AG04450 (cell line): ENCODE data around the gene PMP22. TPM values are rescaled to one million over a fixed set of nuclear protein-coding genes. Genes with fewer than 3 reads are reported as not detected.

ENCODE experiments used
- CTCF ChIA-PET: fragments of 300-600, 350-600 bp; formaldehyde crosslinking; extraction: SDS; loops from one replicate; lab custom pipeline; 2022; ENCODE audit warnings: antibody characterized with exemption, inconsistent platforms; lab: Charles Lee
- POLR2A ChIA-PET: fragments of 350-600 bp; formaldehyde crosslinking; extraction: SDS; loops from one replicate; lab custom pipeline; 2021; ENCODE audit warnings: antibody characterized with exemption, inconsistent platforms; lab: Yijun Ruan, JAX
- DNase-seq: peaks from one replicate; pipeline ENCODE4 v3.0.0-alpha.2; 2011; ENCODE audit warnings: low read depth, low spot score
- H3K27ac ChIP-seq: one replicate; pipeline ENCODE4 v1.5.1; 2012; ENCODE audit warnings: low read depth, low read length, control low read depth
- H3K27me3 ChIP-seq: one replicate; pipeline ENCODE4 v1.6.0; 2012; ENCODE audit warnings: low read length; ENCODE audit not compliant: control insufficient read depth, insufficient read depth
- H3K4me3 ChIP-seq: 2 replicates; pipeline ENCODE4 v1.5.1; 2011; ENCODE audit warnings: mild to moderate bottlenecking, low read depth, low read length, control low read depth
- H3K9me3 ChIP-seq: 2 replicates; pipeline ENCODE4 v1.5.1; 2012; ENCODE audit warnings: low read length; ENCODE audit not compliant: control insufficient read depth, insufficient read depth
- polyA plus RNA-seq: library from polyadenylated mRNA; depleted of rRNA; stranded (reverse); fragments of >200 nt; gene quantifications from 2 replicates; pipeline ENCODE4 v1.2.3, GENCODE V29; 2011
- TF ChIP-seq, protein P1 (sequence below): IDR thresholded peaks from 2 replicates; pipeline ENCODE4 v1.5.1; 2011; ENCODE audit warnings: low read depth, low read length, control low read depth, inconsistent platforms

The PMP22 gene
- polyA plus RNA-seq, 1 experiment, result 204 TPM

GRCh38 chr17:15260376-15261257, 4.5 kb downstream of the PMP22 start:
- TF ChIP-seq, protein P1, sequence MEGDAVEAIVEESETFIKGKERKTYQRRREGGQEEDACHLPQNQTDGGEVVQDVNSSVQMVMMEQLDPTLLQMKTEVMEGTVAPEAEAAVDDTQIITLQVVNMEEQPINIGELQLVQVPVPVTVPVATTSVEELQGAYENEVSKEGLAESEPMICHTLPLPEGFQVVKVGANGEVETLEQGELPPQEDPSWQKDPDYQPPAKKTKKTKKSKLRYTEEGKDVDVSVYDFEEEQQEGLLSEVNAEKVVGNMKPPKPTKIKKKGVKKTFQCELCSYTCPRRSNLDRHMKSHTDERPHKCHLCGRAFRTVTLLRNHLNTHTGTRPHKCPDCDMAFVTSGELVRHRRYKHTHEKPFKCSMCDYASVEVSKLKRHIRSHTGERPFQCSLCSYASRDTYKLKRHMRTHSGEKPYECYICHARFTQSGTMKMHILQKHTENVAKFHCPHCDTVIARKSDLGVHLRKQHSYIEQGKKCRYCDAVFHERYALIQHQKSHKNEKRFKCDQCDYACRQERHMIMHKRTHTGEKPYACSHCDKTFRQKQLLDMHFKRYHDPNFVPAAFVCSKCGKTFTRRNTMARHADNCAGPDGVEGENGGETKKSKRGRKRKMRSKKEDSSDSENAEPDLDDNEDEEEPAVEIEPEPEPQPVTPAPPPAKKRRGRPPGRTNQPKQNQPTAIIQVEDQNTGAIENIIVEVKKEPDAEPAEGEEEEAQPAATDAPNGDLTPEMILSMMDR, result peak; percentile 53
- Histone ChIP-seq H3K9me3 (no peaks in the 10 kb centered on the region), H3K27ac (peak overlapping the region; percentile 93), H3K4me3 (peak overlapping the region; percentile 88), H3K27me3 (peaks cover 3% of the 10 kb centered on the region)
- ChIA-PET CTCF (interaction anchor here (0.6 to 4.4 kb wide), 6 partner anchors 196 to 248 kb away, joined by 3 to 116 read pairs (median 4); no protein-coding TSS in a partner anchor), POLR2A (interaction anchor here (0.7 to 2.9 kb wide), 6 partner anchors 18 to 205 kb away, joined by 4 to 13 read pairs (median 8); no protein-coding TSS in a partner anchor)
- peak; percentile 68 for DNase-seq

GRCh38 chr17:15257796-15258512, 7.2 kb downstream of the PMP22 start:
- CTCF ChIA-PET, result interaction anchor here (0.6 to 4.4 kb wide), 21 partner anchors 10 to 256 kb away, joined by 3 to 116 read pairs (median 4); no protein-coding TSS in a partner anchor
- DNase-seq, result no peak
- TF ChIP-seq, protein P1, result no peak
- H3K9me3 ChIP-seq, result no peaks in the 10 kb centered on the region
- H3K27me3 ChIP-seq, result no peaks in the 10 kb centered on the region
- POLR2A ChIA-PET, result interaction anchor here (0.6 to 0.9 kb wide), 2 partner anchors 177 to 269 kb away, joined by 4 read pairs; no protein-coding TSS in a partner anchor
- no peak overlapping the region; the same call in 1 of the 2 replicates for H3K4me3 ChIP-seq
- H3K27ac ChIP-seq, result no peak overlapping the region

DNA sequence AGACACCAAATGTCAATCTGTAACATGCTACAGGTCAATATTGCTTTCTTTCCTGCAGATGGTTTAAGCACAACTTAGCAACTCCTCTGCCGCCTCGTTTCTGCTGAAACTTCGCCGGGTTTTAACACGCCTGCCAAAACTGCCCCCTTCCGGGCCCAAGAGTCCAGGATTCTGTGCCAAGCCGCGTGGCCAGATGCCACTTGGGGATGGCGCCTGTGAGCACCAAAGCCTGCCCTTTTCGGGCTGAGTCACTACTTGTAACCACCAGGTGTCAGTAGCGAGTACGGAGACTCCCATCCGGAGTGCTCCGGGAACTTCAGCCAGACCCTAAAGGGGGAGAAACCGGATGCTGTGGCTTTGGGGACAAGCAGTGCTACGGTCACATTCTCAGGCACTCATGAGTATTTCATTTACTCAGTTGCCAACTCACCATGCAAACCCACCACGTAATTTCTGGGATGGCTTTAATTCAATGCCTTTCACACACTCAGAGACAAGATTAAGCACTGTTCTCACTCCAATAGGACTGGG, 7.8 kb downstream of the PMP22 start:
- Histone ChIP-seq H3K27me3 (no peaks in the 10 kb centered on the region), H3K9me3 (no peaks in the 10 kb centered on the region), H3K27ac (no peak overlapping the region), H3K4me3 (peak overlapping the region; percentile 36)
- peak; percentile 38 for DNase-seq
- CTCF ChIA-PET, result interaction anchor here (0.6 to 4.4 kb wide), 33 partner anchors 9 to 270 kb away, joined by 3 to 116 read pairs (median 4); no protein-coding TSS in a partner anchor
- POLR2A ChIA-PET, result interaction anchor here (0.6 kb wide), 1 partner anchor 268 kb away, joined by 4 read pairs; no protein-coding TSS in a partner anchor
- TF ChIP-seq, protein P1, result peak; percentile 90

DNA sequence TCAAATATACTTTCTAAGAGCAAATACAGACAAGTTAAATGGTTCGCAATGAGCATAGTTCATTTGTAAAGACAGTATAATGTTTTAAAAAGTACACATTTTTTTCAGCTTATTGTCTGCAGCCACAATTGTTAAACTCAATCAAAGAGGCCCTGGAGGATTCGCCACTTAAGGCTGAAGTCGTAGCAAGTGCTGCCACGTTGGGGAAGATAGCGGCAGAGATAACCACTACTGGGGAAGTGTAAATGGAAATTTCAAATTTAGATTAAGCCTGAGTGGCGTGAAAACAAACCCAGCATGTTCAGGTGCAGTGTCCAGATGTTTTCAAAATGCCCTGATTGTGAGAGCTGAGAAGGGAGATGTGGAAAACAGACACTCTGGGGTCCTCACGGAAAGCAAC, 8.4 kb downstream of the PMP22 start:
- H3K27ac ChIP-seq, result no peak overlapping the region
- ChIA-PET POLR2A (no interaction called here), CTCF (interaction anchor here (0.6 to 4.4 kb wide), 25 partner anchors 9 to 271 kb away, joined by 3 to 116 read pairs (median 4); no protein-coding TSS in a partner anchor)
- TF ChIP-seq, protein P1, result no peak
- no peaks in the 10 kb centered on the region for H3K9me3 ChIP-seq
- no peaks in the 10 kb centered on the region for H3K27me3 ChIP-seq
- no peak overlapping the region; the same call in 1 of the 2 replicates for H3K4me3 ChIP-seq
- DNase-seq, result no peak
